ENCODE measurements around the gene OTOF.

DNA sequence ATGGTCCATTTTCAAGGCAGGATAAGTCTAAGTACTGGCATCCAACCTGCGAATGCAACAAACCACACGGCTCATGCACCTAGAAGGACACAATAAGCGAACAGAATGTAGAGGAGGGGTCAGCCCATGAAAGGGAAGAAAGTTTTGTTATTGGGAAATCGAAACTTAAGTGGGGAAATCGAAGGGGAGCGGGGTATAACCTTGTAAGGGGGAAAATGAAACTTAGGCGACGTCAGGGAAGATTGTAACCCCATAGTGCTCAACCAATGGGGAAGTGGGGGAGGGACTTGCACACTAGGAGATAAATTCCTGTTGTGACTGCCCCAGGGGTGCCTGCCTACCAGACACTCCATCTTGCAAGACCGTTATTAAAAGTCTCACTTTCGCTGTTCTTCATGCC, 15.6 kb upstream of the OTOF start:
- TF ChIP-seq, protein P1, sequence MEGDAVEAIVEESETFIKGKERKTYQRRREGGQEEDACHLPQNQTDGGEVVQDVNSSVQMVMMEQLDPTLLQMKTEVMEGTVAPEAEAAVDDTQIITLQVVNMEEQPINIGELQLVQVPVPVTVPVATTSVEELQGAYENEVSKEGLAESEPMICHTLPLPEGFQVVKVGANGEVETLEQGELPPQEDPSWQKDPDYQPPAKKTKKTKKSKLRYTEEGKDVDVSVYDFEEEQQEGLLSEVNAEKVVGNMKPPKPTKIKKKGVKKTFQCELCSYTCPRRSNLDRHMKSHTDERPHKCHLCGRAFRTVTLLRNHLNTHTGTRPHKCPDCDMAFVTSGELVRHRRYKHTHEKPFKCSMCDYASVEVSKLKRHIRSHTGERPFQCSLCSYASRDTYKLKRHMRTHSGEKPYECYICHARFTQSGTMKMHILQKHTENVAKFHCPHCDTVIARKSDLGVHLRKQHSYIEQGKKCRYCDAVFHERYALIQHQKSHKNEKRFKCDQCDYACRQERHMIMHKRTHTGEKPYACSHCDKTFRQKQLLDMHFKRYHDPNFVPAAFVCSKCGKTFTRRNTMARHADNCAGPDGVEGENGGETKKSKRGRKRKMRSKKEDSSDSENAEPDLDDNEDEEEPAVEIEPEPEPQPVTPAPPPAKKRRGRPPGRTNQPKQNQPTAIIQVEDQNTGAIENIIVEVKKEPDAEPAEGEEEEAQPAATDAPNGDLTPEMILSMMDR (conservative IDR thresholded peaks at IDR 0.05; ENCODE audit: low read depth, low read length), result no peak
- TF ChIP-seq EZH2 (IDR thresholded peaks at IDR 0.05; ENCODE audit: borderline replicate concordance, low read depth, low read length, poor library complexity, severe bottlenecking), result no peak

All from A673 (cell line).